ENCODE results near the gene MRPS27.

DNA sequence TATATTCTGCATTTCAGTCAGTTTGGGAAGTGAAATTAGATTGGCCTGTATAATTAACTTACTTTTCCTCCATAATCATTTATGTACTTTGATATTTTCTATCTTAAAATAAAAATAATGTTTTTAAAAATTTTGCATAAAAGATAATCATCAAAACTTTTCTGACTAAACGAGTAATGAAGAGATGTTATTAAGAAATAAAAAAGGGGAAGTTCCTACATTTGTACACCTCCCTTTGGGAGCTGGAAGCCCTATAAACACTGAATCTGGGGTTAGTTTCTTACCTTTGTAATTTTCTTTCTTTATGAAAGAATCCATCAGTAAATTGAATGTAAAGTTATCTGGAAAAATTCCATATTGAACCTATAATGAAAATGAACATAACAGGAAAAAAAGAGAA, 86.2 kb downstream of the MRPS27 start:
- TF ChIP-seq YY1 (IDR thresholded peaks at IDR 0.05; ENCODE audit: low read depth) (no peak), TAF1 (IDR thresholded peaks at IDR 0.05; ENCODE audit: low read depth) (no peak), RAD21 (IDR thresholded peaks at IDR 0.05; ENCODE audit: low read depth) (no peak), CREB1 (IDR thresholded peaks at IDR 0.05; ENCODE audit: low read depth) (no peak), EP300 (IDR thresholded peaks at IDR 0.05; ENCODE audit: borderline replicate concordance) (no peak), MAX (IDR thresholded peaks at IDR 0.05) (no peak)
- TF ChIP-seq, protein P1, sequence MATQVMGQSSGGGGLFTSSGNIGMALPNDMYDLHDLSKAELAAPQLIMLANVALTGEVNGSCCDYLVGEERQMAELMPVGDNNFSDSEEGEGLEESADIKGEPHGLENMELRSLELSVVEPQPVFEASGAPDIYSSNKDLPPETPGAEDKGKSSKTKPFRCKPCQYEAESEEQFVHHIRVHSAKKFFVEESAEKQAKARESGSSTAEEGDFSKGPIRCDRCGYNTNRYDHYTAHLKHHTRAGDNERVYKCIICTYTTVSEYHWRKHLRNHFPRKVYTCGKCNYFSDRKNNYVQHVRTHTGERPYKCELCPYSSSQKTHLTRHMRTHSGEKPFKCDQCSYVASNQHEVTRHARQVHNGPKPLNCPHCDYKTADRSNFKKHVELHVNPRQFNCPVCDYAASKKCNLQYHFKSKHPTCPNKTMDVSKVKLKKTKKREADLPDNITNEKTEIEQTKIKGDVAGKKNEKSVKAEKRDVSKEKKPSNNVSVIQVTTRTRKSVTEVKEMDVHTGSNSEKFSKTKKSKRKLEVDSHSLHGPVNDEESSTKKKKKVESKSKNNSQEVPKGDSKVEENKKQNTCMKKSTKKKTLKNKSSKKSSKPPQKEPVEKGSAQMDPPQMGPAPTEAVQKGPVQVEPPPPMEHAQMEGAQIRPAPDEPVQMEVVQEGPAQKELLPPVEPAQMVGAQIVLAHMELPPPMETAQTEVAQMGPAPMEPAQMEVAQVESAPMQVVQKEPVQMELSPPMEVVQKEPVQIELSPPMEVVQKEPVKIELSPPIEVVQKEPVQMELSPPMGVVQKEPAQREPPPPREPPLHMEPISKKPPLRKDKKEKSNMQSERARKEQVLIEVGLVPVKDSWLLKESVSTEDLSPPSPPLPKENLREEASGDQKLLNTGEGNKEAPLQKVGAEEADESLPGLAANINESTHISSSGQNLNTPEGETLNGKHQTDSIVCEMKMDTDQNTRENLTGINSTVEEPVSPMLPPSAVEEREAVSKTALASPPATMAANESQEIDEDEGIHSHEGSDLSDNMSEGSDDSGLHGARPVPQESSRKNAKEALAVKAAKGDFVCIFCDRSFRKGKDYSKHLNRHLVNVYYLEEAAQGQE (IDR thresholded peaks at IDR 0.05; ENCODE audit: low read depth) = no peak

All from Ishikawa (cell line).